Measurements from ENCODE around the gene EXOSC3.
A peak's percentile ranks its signal among the peaks of the same experiment; 100 is the strongest.
"Not testable (repeated sequence)": the region's sequence is repeated elsewhere in the genome, so short reads cannot be mapped to it uniquely, and the experiment has no call there.

The EXOSC3 gene

DNA sequence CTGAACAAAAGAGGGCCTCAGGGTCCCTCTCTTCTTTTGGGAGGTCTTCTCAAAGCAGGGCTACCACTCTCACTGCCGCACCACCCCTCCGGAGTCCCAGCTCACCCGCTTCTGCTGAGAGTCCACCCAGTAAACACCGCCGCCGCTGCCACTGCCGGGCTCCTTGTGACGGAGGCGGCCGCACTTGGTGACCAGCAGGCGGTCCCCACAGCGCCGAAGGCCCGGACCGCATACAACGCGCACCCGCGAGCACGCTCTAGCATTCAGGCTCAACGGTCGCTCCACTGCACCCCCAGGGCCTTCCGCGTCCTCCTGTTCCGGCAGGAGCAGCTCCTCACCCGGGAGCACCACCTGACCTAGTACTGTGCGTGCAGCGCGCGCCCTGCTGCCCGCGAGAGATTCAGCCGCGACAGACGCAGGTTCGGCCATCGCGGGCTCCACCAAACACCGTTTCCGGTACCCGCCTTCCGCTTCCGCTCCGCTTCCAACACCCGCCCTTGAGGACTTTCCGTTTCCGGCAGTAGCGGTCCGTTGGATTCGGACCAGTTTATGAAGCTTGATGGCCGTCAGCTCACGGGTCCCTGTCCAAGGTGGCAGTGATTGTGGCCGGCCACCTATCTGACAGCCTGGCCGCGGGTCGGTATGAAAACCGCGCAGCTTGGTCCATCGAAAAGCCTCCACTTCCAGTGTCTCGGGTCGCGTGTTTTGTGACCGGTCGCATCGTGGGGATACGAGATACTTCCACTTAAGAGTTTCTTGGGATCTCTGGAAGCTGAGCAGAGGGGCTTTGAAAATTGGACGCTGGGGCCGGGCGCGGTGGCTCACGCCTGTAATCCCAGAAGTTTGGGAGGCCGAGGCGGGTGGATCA, at the start of gene EXOSC3:
TSS of gene EXOSC3 (minus strand) at position 449 of the 868 bp plus-strand sequence. CDS start at position 429, 20 bp downstream.
- DNase-seq, result peak; percentile 87

DNA sequence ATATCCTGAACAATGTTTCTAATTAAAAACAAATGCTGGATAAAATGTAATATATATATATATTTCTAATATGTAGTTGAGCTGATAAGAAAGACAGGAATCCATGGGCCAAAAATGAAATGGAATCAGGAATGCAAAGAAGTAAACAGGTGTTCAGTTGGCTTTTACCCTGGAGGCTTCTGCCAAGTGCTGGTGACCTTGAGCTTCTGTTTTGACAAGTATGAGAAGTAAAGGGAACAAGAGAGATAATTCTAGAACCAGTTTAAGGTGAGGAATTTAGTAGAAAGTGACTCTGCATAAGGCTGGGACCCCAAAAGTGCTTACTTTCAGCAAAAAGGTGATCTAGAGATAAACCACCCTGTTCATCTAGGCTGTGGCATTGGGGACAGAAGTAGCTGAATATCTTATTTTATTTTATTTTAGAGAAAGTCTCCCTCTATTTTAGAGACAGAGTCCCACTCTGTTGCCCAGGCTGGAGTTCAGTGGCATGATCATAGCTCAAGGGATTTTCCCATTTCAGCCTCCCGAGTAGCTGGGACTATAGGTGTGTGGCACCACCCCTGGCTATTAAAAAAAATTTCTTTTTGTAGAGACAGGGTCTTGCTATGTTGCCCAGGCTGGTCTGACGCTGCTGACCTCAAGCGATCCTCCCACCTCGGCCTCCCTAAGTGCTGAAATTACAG, 42.8 kb upstream of the EXOSC3 start:
- no peak for DNase-seq

DNA sequence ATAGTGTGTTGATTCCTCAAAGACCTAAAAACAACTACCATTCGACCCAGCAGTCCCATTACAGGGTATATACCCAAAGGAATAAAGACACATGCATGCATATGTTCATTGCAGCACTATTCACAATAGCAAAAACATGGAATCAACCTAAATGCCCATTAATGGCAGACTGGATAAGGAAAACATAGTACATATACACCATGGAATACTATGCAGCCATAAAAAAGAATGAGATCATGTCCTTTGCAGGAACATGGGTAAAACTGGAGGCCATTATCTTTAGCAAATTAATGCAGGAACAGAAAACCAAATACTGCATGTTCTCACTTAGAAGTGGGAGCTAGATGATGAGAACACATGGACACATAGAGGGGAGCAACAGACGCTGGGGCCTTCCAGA, 40.3 kb upstream of the EXOSC3 start:
- DNase-seq, result not testable (repeated sequence)

DNA sequence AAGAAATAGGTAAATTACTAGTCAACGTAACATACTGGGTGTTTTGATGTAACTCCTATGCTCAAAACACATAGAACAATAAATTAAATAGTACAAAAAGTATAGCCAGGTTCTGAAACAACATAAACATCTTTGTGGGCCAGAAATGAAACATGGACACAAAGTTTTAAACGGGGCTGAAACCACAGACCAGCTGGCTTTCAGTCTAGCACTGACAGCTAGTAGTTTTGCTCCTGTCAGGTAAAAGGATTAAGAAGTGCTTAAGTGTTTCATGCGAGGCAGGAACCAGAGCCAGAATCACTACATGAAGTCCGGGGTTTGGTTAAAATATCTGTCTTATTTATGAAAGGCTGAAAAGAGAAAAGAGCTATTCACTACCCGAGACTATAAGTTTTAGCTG, 35.3 kb upstream of the EXOSC3 start:
- no peak for DNase-seq

DNA sequence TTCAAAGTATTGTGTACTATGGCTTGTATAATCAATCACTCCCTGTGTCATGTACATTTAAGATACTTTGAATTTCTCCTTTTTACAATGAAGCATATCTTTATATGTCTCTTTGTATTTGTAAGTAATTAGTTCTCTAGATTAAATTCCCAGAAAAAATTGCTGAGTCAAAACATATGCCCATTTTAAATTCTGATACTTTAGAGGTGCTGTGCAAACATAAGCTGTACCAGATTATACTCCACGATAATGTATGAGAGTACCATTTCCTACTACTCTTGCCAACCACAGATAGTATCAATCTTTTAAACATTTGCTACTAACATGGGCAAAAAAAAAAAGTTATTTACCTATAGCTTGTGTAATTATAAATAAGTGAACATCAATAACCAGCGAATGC, 34.0 kb upstream of the EXOSC3 start:
- no peak for DNase-seq

DNA sequence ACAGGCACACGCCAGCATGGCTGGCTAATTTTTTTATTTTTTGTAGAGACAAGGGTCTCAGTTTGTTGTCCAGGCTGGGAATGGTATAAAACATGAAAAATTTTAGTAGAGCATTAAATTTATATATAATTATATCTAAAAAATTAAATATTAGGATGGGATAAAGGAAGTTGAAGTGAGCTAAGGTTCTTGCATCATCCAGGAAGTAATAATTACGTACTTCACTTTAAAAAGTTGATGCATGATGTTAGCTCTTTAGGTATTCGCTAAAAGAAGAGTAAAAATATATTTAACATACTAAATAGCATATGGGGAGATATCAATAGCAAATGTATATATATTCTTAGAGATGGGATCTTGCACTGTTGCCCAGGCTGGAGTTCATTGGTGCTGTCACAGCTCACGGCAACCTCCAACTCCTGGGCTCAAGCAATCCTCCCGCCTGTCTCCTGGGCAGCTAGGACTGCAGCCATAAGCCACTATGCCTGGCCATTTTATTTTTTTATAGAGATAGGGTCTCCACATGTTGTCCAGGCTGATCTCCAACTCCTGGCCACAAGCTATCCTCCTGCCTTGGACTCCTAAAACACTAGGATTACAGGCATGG, 28.0 kb upstream of the EXOSC3 start:
- no peak for DNase-seq

DNA sequence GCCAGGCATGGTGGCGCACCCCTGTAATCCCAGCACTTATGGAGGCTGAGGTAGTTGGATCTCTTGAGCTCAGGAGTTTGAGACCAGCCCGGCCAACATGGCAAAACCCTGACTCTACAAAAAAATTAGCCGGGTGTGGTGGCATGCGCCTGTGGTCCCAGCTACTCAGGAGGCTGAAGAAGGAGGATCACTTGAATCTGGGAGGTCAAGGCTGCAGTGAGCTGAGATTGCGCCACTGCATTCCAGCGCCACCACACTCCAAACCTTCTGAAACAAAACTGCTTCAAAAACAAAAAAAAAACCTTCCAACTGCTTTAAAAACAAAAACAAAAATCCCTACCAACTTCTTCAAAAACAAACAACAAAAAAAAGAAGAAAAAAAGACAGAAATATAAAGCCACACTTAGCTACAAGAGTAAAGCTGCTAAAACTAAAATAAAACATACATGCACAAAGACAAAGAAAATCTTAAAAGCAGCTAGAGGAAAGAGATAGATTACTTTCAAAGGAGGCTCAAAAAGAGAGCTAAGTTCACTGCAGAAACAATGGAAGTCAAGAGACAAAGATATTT, 27.1 kb upstream of the EXOSC3 start:
- DNase-seq, result no peak

DNA sequence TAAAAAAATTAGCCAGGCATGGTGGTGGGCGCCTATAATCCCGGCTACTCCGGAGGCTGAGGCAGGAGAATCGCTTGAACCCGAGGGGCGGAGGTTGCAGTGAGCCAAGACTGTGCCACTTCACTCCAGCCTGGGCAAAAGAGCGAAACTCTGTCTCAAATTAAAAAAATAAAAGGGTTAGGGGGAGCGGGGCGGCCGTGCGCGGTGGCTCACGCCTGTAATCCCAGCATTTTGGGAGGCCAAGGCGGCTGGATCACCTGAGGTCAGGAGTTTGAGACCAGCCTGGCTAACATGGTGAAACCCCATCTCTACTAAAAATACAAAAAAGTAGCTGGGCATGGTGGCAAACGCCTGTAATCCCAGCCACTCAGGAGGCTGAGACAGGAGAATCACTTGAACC, 24.8 kb upstream of the EXOSC3 start:
- DNase-seq, result not testable (repeated sequence)

DNA sequence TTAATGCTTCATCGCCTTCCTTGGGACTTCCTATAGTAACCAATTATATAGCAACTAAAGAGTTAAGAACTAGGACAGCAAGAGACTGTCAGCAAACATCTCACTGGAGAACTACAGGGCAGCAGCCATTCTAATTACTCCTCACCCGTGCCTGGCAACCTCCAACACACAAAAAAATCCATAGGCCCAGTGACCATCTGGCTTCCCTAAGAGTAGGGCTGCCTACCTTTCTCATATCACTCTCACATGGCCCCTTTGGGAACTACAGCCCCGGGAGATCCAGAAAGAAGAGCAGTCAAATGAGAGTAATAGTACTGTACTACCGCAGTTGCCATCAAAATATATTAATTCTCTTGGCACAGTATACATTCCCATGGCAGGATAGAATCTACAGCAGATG, 21.4 kb upstream of the EXOSC3 start:
- no peak for DNase-seq

DNA sequence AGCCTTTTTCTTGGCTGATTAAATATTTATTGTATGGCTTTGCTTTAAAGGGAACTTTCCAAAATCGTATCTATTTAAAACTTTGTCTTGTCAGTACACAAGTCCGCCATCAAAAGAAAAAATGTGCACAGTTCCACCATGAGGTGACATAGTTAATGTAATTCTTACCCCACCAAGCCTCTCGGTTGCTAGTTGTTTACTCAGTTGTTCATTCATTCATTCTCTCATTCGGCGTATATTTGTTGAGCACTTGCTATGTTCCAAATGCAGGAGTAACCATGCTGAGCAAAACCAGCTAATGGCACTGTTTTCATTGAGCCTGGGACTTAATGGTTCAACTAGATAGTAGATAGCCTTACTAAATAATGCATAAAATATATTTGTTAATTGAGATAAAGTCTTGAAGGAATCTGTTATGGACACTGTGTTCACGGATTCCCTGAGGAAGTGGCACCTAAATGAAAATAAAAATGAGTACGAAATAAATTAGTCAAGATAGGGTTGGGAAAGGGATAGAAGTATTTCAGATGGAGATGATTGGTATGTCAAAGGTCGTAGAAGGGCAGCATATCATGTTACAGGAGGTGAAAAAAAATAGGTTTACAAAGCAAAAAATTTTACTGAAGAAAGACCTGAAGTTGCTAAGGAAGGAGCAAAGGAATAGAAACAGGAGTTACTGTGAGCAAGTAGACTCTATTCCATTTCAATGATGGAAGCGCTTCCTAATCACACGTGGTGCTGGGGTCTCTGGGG, 17.3 kb upstream of the EXOSC3 start:
- no peak for DNase-seq

DNA sequence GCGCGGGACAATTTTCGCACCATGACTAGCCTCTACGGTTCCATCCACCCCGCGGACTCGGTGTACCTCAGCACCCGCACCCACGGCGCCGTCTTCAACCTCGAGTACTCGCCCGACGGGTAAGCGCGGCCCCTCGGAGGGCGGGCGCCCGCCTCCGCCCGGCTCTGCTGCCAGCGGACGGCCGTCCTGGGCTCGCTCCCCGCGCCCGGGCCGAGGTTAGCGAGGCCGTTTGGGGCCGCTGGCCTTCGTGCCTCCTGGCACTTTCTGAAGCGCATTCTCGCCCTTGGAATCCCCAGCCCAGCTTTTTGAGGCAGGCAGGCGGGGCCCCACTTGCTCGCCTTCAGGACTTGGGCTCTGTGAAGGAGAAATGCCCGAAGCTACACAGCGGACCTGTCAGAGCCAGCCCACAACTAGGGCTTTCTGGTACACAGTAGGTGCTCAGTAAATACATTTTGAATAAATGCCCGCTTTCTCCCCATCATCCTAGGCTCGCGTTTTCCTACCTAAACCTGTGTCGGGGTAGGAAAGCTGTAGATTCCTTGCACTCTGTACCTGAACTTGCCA, 16.5 kb upstream of the EXOSC3 start:
- no peak for DNase-seq

DNA sequence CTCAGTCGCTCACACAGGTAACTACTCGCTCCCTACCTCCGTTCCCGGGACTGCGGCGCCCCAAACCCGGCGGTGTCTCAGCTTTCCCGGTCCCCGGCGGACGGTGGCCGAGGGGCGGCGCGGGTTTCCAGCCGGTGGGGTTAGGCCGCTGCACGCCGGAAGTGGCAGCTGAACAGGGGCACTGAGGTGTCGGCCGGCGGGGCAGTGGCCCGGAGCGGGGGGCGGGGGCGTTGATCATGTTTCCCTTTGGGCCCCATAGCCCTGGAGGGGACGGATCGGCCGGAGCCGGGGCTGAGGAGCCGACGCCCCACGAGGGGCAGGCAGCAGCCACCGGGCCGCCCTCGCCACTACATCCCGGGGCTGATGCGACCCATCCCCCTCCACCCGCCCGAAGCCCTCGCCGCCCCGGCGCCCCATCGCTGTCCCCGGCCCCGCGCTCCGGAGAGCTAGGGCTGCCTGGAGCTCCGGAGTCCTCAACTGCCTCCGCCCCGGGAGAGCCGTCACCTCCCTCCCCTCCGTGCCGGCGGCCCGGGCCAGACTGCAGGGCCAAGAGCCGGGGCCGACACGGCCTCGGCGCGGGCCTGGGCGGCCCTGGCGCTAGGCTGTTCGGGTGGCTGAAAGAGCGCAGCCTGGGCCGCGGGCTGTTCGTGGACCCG, 15.9 kb upstream of the EXOSC3 start, which contains the start of gene DCAF10:
TSS of gene DCAF10 (plus strand) at position 167 of the 656 bp plus-strand sequence. CDS start at position 237, 70 bp downstream.
- DNase-seq, result peak; percentile 84

DNA sequence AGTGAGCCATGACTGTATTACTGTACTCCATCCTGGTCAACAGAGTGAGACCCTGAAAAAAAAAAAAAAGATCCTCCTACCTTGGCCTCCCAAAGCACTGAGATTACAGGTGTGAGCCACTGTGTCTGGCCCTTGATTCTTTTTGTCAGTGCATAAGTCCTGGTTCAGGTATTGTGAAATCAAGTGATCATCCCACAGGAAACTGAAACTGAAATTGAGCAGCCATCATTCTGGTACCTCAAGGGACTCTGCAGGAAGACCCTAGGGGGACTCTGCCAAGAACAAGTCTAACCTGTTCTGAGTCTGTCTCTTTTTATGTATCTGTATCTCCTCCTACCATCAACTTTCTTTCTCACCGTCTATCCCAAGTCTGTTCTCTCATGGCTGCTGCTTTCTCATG, 13.8 kb upstream of the EXOSC3 start:
- DNase-seq, result no peak

DNA sequence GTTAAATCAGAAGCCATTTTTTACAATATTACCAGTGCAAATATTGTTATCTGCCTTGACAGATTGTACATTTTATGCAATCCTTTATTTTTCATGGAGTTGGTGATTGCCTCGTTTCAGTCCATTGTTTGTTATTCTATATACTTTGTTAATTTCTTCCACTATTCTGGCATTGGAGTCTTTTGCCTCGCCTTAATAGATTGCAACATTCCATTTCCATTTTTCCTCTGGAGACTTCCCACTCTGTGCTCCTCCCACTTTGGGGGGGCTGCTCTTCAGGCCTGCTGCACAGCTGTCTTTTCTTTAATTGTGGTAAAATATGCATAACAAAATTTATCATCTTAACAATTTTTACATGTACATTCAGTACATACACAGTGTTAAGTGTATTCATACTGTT, 11.4 kb upstream of the EXOSC3 start:
- no peak for DNase-seq

DNA sequence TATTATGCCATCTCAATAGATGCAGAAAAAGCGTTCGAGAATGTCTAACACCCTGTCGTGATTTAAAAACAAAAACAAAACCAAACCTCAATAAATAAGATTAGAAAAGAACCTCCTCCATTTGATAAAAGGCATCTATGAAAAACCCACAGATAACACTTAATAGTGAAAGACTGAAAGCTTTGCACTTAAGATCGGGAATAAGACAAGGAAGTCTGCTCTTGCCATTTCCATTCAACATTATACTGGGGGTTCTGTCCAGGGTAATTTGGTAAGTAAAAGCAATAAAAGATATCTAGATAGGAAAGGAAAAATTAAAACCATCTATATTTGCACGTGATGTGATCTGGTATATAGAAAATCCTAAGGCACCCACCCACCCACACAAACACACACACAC, 7.3 kb upstream of the EXOSC3 start:
- no peak for DNase-seq

DNA sequence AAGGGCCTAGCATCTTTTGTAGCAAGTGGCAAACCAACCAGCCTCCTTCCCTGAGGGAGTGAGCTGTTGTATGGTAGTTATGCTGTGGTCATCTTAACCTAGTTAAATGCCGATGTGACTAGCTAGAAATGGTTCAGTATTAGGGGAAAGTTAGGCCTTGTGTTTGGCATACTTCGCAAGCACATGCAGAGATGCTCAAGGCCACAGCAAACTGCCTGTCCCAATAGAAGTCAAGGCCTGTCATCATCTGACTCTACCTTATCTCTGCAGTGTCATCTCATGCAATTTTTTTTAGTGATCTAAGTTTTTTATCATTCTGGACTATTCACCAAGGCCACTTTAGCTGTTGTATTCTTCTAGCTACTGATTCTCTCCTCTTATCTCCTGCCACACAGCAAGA, 5.2 kb upstream of the EXOSC3 start:
- DNase-seq, result no peak

DNA sequence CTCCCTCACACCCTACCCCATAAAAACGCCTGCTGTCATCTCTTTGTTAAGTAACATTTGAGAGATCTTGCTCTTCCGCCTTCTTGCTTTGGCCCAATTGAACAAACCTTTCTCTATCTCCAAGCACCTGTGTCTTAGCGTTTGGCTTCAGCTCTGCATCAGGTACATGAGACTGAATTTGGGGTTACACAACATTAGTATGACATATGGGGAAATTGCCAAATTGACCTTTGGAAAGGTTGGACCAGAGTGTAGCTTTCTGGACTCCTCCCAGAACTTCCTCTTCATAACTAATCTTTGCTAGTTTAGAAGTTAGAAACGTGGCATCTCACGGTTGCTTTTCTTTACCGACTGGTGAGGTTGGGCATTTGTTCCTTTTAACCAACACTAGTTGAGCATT, 3.5 kb upstream of the EXOSC3 start:
- no peak for DNase-seq

DNA sequence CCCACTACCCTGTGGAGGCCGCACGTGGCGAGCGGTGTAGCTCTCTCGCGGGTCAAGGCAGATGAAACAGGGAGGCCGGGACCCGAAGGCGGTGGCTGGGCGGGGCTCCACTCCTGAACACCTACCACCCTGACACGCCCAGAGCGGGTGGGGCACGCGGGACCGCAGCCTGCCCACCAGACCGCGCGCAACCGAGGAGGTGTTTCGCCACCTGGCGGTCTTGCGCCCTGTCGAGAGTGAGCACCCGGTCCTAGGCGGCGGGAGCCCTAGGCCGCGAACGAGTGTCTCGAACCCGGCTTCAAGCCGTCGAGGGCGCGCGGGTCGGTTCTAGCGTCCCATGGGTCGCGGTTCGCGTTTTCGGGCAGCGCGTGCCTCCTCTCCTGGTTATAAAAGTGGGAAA, 2.2 kb upstream of the EXOSC3 start:
- no peak for DNase-seq

DNA sequence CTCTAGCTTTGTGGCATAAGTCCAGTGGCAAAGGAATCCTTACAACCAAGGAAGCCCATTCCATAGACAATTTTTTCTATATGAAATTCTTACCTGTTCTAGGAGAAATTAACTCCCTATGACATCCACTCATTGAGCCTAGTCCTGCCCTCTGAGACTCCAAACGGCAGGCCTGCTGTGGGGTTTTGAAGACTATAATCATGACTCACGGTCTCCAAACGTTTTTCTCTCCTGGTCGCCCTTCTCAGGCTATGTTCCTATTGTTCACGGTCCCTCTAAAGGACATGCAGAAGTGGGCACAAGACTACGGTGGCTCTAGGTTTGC, 611 bp downstream of the EXOSC3 start:
- DNase-seq, result no peak

DNA sequence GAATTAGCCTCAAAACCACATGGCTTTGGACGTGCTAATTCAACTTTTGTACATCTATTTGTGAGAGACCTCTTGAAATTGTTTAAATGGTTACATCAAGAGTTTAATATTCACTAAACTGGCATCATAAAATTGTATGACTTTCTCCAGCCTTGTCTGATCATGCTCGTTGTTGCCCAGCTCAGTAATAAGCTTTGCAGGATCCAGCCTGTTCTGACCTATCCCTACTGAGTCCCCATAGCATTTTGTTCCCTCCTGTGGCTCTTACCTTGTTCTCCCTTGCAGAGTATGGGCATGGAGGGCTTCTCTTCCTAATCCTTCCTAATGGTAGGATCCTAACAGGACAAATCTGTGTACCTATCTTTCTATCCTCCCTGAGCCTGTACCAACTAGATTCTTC, 6.3 kb downstream of the EXOSC3 start:
- DNase-seq, result no peak

DNA sequence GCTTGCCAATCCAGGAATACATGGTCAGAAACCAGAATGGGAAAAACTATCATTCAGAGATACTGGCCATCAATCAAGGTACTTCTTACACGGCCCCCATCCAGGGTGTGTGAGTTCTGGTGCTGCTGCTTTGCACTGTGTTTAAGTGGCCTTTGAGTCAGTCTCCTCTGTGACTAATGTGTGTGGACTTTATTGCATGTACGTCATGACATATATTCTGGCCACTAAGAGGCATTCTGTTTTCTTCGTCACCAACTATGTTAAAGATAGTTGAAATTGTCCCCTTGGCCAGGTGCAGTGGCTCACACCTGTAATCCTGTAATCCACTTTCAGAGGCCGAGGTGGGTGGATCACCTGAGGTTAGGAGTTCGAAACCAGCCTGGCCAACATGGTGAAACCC, 8.5 kb downstream of the EXOSC3 start:
- peak; percentile 16 for DNase-seq
